NCI-H524 (cell line): Measurements from ENCODE around the gene GRIA4.

Source experiments
- DNase-seq, 2 experiments: peaks; one replicate each; lab custom pipeline; 2025; lab: John Stamatoyannopoulos, UW

Gene GRIA4

DNA sequence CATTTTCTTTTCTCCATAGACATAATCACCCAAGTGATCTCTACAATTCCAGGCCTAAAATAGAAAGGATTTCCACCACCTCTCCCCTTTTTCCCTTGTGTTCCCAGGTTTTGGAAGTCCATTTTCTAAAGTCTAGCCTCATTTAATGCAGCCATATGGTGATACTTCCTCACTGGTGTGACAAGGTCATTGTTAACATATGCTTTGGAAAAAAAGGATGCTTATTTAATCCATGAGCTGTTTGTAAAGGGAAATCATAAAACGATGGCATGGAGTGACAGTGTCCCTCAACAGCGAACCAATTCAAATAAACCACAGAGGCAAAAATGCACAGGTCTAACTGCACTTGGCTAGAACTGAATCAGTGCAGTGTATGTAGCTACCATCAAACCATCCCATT, 26.6 kb downstream of the GRIA4 start:
- peak in 1 of 2 experiments; percentile 51 for DNase-seq

DNA sequence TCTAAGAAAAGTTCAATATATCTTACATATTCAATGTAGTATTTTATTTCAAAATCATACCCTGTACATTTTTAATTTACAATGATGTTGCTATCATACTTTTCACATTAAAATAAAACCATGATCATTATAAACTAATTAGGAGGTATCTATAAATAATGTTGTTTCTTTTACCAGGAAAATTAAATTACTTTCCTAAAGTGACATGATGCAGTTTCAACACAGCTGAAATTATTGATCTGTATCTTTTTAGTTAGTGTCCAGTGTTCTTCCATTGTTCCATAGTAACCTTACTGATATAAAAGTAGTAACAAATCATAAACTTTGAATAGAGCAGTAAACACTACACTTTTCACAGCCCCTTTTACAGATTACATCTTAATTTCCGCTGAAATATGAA, 29.7 kb downstream of the GRIA4 start:
- DNase-seq = no peak

DNA sequence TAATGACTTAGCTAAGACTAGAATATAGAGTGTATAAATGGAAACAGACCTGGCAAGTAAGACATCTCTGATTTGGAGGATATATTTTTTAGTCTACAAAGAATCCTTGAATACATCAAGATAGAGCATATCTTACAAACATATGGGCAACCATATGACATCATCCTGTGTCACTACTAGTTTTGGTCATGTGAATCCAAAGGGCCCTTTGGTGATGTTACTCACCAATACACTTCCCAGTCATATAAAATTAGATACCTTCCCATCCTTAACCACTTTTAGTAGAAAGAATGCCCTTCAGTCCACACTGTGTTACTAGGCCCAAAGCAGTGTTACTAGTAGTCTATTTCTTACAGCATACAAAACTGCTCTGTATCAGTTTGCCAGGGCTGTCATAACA, 31.6 kb downstream of the GRIA4 start:
- DNase-seq = no peak

DNA sequence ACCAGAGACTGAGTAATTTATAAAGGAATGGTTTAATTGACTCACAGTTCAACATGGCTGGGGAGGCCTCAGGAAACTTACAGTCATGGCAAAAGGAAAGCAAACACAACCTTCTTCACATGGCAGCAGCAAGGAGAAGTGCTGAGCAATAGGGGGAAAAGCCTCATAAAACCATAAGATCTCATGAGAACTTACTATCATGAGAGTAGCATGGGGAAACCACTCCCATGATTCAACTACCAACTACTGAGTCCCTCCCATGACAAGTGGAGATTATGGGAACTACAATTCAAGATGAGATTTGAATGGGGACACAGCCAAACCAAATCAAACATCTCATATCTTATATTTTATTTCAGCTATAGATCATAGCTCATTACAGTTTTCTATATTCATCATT, 33.0 kb downstream of the GRIA4 start:
- no peak for DNase-seq

DNA sequence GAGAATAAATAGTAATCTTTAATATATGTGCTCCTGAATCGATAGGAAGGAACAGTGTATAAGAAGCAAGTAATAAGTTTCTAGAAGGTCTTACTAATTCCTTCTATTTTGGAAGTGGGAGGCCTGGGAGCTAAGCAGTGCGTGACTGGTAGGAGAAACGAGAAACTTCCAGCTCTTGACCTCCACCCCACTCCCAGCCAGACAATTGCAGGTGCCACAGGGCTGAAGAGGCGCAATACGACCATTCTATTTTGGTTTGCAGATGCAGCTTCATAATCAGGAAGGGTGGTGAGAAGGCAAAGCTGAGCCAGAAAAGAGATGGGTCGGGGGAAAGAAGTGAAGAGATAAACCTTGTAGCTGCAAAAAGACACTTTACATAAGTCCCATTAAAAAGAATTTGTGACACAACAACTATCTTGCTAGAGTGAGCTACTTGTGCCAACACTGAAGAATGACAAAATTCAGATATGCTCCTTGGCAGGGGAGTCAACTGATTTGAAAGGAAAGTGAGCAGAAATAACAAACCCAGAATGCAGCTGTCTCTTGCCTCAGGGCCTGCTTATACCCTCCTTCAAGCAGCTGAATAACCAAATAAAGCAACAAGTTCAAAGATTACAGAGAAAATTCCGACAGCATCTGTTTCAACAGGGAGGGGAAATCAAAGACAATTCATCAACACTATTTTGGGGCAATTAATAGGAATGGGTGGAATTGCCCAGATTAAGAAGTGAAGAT, 35.1 kb downstream of the GRIA4 start:
- DNase-seq = no peak

DNA sequence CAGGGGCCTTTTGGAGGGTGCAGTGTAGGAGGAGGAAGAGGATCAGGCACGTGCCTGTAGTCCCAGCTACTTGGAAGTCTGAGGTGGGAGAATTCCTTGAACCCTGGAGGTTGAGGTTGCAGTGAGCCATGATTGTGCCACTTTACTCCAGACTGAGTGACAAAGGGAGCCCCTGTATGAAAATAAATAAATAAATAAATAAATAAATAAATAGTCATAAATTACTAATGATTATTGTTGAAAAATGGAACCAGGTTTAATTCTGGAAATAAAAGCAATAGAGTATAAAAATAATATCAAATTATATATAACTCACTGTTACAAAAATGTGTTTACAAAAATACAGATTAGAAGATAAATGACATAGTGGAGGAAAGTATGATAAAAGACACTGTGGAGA, 37.9 kb downstream of the GRIA4 start:
- DNase-seq = no peak

DNA sequence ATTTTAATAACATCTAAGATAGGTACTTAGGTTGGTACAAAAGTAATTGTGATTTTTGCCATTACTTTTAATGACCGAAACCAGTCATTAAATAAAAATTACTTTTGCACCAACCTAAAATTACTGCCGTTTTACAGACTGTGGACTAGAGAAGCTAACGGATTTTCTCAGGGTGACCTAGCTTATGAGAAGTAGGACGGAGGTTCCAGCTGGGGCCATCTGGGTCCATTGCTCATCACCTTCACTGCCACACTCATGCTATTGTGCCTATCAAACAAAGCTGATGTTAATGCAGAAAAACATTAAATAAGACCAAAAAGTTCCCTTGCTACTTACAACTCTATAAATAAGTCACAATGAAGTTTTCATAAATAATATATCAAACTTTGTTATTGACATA, 38.9 kb downstream of the GRIA4 start:
- no peak for DNase-seq

DNA sequence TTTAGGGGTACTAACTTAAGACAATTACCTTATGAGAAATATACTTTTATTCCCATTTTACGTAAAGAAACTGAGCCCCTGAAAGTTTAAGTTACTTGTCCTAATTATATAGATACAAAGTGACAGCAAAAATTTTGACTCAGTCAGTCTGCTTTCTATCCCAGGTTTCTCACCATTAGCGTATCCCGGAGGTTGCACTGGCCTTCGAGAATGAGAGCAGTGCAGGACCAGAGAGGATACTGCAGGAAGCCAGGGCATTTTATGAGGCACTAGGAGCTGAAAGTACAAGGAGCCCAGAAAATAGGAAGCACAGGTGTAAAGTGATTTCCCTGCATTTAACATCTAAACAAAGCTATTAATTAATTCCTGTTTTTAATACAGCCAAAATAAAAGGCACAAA, 55.4 kb downstream of the GRIA4 start:
- DNase-seq = no peak

DNA sequence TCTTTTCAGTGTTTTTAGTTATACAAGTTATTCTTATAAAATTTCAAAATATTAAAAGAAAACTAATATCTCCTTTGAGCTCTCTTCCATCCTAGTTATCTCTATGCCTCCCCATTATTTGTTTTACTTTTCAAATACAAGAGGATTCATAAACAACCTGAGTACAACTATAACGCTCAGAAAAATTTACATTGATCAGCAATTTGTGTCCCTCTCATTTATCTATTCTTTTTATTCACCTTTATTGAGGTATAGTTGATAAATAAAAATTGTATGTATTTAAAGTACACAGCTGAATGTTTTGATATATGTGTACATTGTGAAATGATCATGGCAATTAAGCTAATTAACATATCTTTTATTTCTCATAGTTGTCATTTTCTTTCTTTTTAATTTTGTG, 57.6 kb downstream of the GRIA4 start:
- no peak for DNase-seq

DNA sequence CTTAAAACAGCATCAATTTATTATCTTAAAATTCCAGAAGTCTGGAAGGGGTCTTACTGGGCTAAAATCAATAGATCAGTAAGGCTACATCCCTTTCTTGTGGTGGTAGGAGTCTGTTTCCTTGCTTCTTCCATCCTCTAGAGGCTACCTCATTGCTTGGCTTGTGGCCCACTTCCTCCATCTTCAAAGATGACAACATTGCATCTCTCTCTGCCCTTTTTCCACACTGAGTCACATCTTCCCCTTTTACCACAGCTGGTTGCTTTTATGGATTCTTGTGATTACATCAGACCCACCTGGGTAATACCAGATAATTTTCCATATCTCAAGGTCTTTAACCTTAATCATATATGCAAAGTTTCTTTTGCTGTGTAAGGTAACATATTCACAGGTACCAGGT, 60.9 kb downstream of the GRIA4 start:
- DNase-seq = no peak

DNA sequence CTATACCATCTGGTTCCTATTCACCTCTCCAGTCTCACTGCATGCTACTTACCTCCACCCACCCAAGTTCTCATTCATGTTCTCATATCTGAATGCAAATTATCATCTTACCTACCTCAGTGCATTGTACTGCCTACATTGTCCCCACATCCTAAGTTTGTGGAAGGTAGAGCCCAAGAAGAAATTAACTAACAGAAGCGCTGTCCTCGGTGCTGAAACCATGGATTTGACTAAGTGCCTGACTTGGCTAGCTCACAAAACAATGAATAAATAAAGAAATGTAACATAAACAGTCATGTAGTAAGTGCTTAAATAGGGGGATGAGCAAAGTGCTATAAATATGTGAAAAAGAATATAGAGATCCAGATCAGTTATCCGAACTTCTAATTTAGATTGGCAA, 63.2 kb downstream of the GRIA4 start:
- no peak for DNase-seq

DNA sequence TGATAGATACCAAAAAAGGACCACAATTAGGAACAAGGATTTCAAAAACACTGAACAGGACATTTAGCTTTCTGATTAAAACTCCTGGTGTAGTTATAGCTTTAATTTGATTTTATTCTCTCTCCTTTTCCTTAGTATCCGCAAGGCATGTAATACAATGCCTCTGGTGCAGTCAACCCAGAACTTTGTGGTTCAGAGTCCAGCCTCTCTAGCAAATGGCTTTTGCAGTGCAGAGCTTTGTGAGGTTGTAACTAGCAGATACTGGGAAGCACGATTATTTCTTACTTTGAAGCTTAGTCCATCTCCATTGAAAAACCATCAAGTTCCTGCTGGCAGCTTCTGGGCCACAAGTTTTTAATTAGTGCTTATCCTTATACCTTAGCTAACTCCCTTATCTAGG, 79.8 kb downstream of the GRIA4 start:
- DNase-seq = no peak

DNA sequence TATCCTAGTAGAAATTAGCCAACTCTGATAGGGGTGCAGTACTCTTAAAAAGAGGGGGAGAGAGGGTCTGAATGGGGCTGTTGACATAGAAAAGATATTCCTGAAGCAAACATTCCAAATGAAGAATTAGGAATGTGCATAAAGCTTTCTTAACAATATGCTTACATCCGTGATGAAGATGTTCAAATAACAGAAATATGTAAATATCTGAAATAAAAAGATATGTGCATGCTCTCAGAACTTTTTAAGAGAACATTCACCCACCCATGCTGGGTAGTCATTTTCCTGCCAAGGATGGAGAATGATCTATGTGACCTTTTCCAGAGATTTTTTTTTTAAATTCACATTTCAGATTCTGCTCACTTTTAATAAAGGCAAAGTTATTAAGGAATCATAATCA, 80.6 kb downstream of the GRIA4 start:
- DNase-seq = no peak

DNA sequence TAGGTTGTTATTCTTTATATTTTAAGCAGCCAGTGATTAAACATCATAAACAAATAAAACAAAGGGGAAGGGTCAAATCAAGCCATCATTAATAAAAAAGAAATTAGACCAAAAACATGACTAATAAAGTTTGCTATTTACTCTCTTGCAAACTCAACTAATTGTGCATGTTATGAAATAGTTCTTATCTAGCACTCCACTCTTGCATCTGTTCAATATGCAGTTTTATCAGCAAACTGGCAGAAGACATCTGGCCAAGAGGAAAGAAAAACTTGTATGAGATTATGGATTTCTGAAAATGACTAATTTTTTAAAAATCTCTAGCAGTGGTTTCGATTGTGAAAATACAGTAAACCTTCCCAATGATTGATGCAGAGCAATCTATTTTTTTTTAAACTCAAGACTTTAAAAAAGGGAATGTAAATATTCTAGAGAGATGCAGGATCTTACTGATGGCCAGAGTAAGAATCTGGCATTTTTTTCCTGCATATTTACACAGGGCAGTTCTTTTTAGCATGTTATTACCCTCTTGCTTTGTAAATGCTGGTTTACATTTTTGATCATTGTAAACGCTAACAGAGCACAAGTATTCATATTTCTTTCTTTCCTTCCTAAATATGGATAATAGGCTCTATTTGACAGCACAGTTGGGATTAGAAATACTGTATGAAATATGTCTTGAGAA, 83.3 kb downstream of the GRIA4 start:
- DNase-seq = no peak

DNA sequence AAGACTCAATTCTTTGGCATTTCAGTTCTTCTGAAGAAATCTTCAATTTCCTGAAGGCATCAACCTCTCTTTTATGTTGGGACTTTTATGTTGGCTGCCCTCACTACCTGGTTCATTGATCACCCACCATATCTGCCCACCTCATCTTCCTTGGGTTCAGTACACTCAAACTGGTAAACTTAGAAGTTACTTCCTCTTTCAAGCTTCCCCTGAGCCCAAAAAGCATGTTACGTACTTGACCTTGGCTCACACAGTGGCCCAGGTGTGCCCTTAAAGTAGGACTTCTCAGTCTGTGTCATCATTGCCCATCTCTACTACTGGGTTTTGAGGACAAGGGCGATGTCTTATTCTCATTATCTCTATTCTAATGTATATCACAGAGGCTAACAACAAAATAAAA, 86.1 kb downstream of the GRIA4 start:
- no peak for DNase-seq

DNA sequence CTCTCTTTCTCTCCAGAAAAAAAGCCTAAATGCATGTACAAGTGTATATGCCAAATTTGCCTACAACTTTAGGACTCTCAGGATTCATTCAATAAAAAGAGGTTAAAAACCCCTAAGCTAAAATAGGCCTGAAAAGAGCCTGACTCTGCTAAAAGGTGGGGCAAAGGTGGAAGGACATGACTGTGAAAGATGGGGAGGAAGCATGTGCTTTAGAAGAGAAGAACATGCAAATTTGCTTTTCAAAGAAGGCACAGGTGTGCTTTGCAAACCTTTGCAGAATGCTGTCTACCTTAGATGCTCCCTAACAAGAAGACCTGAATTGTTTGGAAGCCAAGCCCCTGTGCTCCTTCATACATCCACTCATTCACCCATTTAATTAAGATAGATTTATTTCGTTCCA, 87.4 kb downstream of the GRIA4 start:
- no peak for DNase-seq

DNA sequence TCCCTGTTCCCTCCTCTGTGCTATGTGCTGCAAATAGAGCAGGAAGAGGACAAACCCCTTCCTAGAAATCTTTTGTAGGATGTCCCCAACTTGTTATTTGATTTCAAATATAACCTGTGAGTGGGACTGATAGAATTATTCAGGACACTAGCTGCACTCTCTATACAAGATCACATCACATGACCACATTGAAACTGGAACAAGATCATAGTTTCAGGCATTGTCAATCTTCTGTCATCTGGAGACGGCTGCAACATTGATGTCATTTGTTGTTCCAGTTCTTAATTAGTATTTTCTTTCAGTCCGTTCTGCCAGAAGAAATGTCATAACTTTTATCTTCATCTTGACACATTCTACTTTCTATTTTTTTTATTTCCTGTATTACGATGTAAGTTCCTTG, 89.3 kb downstream of the GRIA4 start:
- DNase-seq = no peak

DNA sequence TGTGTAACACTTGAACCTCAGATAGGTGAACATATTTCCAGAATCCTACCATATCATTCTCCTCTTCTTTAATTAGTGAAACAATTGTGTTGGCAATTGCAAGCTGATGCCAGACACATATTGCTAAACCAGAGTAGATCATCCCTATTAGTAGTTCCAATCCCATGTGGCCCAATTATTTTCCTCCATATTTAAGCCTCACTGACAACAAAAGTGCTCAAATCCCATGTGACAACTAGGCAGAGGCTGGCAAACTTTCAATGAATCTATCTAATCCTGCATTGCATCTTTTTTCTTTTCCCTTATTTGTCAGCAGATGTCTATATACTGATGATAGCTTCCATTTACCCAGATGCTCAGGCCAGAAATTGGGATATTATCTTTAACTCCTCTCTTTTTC, 90.4 kb downstream of the GRIA4 start:
- DNase-seq = peak in 1 of 2 experiments; percentile 21

DNA sequence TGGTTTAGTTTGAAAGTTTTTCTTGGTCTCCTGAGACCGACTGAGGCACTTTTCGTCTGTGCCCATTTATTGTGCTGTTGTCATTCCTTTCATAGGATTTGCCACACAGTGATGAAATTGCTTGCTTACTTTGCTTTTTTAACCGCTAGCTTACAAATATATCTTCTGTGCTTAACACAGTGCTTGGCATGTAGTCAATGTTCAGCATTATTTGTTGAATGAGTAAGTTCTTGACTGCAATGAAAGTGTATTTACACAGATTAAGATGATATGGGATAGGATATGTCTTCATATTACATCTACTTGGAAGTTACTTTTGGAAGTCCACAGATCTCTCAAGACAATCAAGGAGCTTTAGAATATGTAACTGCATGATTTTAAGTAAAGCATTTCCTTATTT, 91.2 kb downstream of the GRIA4 start:
- DNase-seq = no peak

DNA sequence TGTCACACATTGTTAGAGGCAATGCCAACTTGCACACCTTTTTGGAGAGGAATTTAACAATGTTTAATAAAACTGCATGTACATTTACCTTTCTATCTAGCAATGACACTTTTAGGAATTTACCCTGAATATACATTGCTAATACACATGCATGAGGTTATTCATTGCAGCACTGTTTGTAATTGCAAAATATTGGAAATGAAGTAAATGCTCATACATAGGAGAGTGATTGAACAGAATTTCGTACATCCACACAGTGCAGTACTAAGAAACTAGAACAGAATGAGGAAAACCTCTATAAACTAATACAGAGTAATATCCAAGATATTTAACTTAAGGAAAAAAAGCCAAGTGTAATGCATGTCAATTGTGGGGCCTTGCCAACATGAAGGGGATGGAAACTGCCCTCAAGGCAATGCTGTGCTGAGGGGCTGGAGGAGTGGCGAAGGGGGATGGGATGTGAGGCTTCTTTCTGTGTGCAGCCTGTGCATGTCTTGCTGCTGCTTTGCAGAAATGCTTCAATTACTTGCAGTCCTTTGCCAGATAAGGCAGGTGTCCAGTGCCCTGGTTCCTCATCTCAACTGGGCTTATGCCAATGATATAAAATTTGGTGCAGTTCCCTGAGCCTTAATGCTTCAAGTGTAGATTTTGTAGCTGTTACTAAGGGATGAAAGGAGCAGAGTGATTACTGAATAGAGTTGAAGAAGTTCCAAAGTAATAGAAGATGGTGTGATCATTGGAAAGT, 96.1 kb downstream of the GRIA4 start:
- DNase-seq = no peak

DNA sequence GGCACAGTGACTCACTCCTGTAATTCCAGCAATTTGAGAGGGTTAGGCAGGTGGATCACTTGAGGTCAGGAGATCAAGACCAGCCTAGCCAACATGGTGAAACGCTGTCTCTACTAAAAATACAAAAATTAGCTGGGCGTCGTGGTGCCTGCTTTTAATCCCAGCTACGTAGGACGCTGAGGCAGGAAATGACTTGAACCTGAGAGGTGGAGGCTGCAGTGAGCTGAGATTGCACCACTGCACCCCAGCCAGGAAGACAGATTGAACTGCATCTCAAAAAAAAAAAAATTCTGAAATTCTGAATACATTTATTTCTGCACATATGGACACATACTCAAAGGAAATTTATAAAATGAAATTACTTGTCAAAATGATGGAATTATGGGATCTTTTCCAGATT, 103.2 kb downstream of the GRIA4 start:
- no peak for DNase-seq

DNA sequence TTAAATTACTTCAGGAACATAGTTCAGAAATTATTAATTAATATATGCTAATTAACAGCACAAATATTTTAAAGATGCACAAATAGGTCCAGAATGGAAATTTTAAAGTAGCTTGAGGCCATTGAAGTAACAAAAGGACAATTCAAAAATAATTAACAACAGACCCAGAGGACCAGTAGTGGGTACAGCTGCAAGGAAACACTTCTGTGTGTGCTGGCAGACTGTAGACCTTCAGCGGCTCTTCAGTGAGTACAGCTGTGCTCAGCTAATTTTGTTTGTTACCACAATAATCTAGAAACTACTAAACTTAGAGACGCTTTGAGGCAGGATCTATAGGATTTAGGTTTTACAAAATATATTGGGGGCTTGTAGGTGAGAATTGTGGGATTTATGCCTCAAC, 103.8 kb downstream of the GRIA4 start:
- no peak for DNase-seq

DNA sequence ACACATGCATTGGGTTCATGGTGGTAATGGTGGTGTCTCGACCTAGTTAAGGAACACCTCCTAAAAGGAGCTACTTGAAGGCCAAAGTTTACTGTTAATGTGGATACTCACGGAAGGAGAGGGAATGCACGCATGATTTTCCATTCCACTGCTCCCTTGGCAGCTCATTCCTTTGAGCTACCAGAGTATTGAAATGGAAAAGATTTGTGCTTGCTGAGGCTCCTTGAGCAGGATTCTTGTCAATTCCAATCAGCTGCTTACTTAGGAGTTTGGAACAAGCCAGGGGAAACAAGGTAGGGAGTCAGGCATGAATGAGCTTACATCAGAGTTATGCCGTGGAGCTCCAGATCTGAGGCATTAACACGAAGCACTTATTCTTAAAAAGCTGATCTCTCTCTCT, 108.8 kb downstream of the GRIA4 start:
- no peak for DNase-seq
